ENCODE measurements around the gene FGFR3.

Gene FGFR3

GRCh38 chr4:1851575-1852410 is 58.7 kb downstream of the FGFR3 start:
- Mint-ChIP-seq H3K27me3 (no peaks in the 10 kb centered on the region), H3K9me3 (no peaks in the 10 kb centered on the region), H3K4me3 (no peak overlapping the region), H3K4me1 (peaks cover 39% of the 10 kb centered on the region), H3K36me3 (ENCODE audit: low read depth) (peaks cover 21% of the 10 kb centered on the region), H3K27ac (no peak overlapping the region)
- DNase-seq (no peak), ATAC-seq (no peak)

- Mint-ChIP-seq H3K4me3 (peak overlapping the region; percentile 21), H3K9me3 (no peaks in the 10 kb centered on the region), H3K36me3 (ENCODE audit: low read depth) (peaks cover 15% of the 10 kb centered on the region), H3K27ac (no peak overlapping the region), H3K27me3 (no peaks in the 10 kb centered on the region), H3K4me1 (peaks cover 44% of the 10 kb centered on the region)
- DNase-seq = no peak
- no peak for ATAC-seq
Observed at GRCh38 chr4:1852904-1853623, 60.0 kb downstream of the FGFR3 start.

GRCh38 chr4:1854752-1855151 is 61.7 kb downstream of the FGFR3 start:
- H3K27me3 Mint-ChIP-seq = no peaks in the 10 kb centered on the region
- H3K9me3 Mint-ChIP-seq = no peaks in the 10 kb centered on the region
- peak overlapping the region; percentile 54 for H3K27ac Mint-ChIP-seq
- H3K4me1 Mint-ChIP-seq = peaks cover 44% of the 10 kb centered on the region
- peak overlapping the region; percentile 85 for H3K4me3 Mint-ChIP-seq
- ATAC-seq (no peak), DNase-seq (no peak)
- H3K36me3 Mint-ChIP-seq (ENCODE audit: low read depth) = peaks cover 13% of the 10 kb centered on the region

- DNase-seq (peak; percentile 27), ATAC-seq (peak; percentile 12)
- Mint-ChIP-seq H3K27me3 (no peaks in the 10 kb centered on the region), H3K4me1 (peaks cover 41% of the 10 kb centered on the region), H3K4me3 (peak overlapping the region; percentile 85), H3K36me3 (ENCODE audit: low read depth) (peaks cover 13% of the 10 kb centered on the region), H3K9me3 (no peaks in the 10 kb centered on the region), H3K27ac (peak overlapping the region; percentile 54)
Observed at GRCh38 chr4:1855333-1856070, 62.4 kb downstream of the FGFR3 start.

GRCh38 chr4:1856071-1856942 is 63.2 kb downstream of the FGFR3 start, which contains the start of gene LETM1:
Gene LETM1, minus strand, starts transcription at chr4:1856156. Its CDS starts 206 bp downstream, at chr4:1855950.
- H3K4me1 Mint-ChIP-seq = peaks cover 37% of the 10 kb centered on the region
- peak within 1 kb of the TSS; percentile 85 for H3K4me3 Mint-ChIP-seq

GRCh38 chr4:1856943-1857699 is 64.0 kb downstream of the FGFR3 start:
- no peaks in the 10 kb centered on the region for H3K27me3 Mint-ChIP-seq
- peak overlapping the region; percentile 60 for H3K27ac Mint-ChIP-seq
- H3K36me3 Mint-ChIP-seq (ENCODE audit: low read depth) = peaks cover 6% of the 10 kb centered on the region
- H3K9me3 Mint-ChIP-seq = no peaks in the 10 kb centered on the region
- peak overlapping the region; percentile 83 for H3K4me3 Mint-ChIP-seq
- peaks cover 39% of the 10 kb centered on the region for H3K4me1 Mint-ChIP-seq
- DNase-seq (no peak), ATAC-seq (no peak)

More at GRCh38 chr4:1856071-1856942, 63.2 kb downstream of the FGFR3 start, which contains the start of gene LETM1:
- DNase-seq = peak; percentile 93
- H3K36me3 Mint-ChIP-seq (ENCODE audit: low read depth) = peaks cover 9% of the 10 kb centered on the region
- H3K27ac Mint-ChIP-seq = peak within 1 kb of the TSS; percentile 65
- H3K9me3 Mint-ChIP-seq = no peaks in the 10 kb centered on the region
- no peaks in the 10 kb centered on the region for H3K27me3 Mint-ChIP-seq
- peak; percentile 96 for ATAC-seq

GRCh38 chr4:1857931-1858330 is 64.8 kb downstream of the FGFR3 start:
- no peak overlapping the region for H3K27ac Mint-ChIP-seq
- no peaks in the 10 kb centered on the region for H3K9me3 Mint-ChIP-seq
- peaks cover 6% of the 10 kb centered on the region for H3K36me3 Mint-ChIP-seq (ENCODE audit: low read depth)
- ATAC-seq = no peak
- H3K4me3 Mint-ChIP-seq = peak overlapping the region; percentile 83
- H3K27me3 Mint-ChIP-seq = no peaks in the 10 kb centered on the region
- peaks cover 36% of the 10 kb centered on the region for H3K4me1 Mint-ChIP-seq
- DNase-seq = no peak
